Globus pallidus (tissue), 1 donor: ENCODE measurements around the gene SUN2.
A peak's percentile ranks its signal among the peaks of the same experiment; 100 is the strongest.

Experiments
- DNase-seq: peaks from one replicate; pipeline ENCODE4 v3.0.0-alpha.2; 2015; ENCODE audit warnings: low spot score

Gene SUN2

GRCh38 chr22:38753948-38754750 lies 1.6 kb downstream of the SUN2 start:
- DNase-seq: peak; percentile 76

DNA sequence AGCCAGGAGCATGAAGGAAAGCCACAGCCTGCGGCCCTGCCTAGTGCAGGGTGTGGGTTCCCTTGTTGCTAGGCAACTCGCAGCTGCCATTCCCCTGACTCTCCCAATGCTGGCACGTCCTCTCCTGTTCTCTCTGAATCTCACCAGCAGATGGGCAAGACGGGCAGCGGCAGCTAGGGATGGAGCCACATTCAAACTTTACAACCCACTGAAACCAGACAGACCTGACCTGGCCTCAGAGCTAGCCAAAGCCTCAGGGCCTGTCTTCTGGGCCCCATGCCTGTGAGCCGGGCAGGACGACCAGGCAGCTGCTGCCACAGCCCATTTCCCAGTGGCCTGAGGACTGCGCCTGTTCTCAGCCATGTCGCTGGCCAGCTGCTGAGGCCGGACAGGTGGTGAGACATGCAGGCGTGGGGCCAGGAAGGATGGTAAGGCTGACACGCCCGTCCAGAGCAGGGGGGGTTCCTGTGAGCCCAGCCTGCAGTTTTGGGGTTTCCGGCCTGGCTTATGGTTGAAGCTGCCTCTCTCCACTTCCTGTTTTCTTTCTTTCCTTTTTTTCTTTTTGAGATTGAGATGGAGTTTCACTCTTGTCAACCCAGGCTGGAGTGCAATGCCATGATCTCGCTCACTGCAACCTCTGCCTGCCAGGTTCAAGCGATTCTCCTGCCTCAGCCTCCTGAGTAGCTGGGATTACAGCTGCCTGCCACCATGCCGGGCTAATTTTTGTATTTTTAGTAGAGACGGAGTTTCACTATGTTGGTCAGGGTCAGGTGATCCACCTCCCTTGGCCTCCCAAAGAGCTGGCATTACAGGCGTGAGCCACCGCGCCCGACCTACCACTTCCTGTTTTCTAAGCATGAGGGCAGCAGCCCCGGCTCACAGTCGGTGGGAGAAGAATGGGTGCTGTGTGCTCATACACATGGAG lies 4.1 kb downstream of the SUN2 start:
- DNase-seq: no peak

DNA sequence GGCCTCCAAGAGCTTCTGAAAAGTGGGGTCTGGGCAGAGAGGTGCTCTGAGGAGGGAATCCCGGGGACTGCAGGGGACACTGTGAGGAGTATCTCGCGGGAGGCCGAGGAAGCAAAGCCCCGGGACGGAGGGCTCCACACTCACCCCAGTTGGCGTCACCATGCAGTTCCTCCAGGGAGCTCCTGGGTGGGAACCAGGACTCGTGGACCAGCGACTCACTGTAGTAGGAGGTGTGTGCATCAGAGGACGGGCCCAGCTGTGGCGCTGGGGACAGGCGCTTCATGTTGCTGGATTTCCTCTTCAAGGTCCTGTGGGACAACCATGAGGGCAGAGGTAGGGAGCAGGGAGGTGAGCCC lies 4.8 kb downstream of the SUN2 start:
- no peak for DNase-seq

GRCh38 chr22:38750638-38751037 lies 5.2 kb downstream of the SUN2 start:
- no peak for DNase-seq

DNA sequence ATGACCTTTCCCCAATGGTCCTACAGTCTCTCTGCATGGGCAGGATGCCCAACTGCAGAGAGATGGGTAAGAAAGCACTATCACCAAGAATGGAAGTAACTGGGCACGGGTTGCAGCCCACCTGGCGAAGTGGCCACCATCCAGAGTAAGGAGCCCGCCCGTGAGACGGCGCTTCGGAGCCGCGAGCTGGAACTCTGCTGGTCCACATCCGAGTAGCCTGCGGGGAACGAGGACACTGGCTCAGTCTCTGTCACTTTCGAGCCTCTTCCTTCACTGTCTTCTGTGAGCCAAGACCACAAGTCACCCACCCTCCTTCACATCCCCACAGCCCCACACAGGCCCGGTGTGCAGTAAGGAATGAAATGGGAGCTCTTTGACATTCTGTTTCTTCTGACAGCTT lies 5.7 kb downstream of the SUN2 start:
- DNase-seq: no peak

DNA sequence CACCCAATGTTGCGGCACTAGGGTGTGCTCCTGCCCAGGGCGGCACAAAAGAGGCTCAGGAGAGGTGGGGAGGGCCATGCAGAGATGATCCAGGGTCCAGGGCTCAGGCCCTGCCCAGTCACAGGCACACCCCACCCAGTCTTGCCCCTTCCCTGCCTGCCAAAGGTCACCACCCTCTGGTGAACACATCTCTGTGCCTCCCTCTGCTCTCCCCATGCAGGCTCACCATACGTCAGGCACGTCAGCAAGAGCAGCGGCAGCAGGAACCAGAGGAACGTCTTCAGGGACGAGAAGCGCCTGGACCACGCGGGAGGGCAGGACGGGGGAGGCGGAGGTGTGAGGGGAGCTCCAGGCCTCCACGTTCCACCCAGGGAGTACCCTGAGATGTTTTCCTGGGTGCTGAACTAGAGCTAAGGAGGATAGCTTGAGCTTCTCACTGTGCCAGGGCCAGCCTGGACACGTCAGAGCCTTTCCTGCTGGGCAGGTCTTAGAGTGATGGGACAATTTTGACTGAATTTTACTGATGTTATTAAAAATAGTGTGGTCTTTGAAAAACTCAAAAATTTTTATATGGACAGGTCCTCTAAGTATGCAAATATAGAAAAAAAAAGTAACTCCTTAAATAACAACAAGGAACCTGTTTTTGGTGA lies 7.2 kb downstream of the SUN2 start:
- no peak for DNase-seq

DNA sequence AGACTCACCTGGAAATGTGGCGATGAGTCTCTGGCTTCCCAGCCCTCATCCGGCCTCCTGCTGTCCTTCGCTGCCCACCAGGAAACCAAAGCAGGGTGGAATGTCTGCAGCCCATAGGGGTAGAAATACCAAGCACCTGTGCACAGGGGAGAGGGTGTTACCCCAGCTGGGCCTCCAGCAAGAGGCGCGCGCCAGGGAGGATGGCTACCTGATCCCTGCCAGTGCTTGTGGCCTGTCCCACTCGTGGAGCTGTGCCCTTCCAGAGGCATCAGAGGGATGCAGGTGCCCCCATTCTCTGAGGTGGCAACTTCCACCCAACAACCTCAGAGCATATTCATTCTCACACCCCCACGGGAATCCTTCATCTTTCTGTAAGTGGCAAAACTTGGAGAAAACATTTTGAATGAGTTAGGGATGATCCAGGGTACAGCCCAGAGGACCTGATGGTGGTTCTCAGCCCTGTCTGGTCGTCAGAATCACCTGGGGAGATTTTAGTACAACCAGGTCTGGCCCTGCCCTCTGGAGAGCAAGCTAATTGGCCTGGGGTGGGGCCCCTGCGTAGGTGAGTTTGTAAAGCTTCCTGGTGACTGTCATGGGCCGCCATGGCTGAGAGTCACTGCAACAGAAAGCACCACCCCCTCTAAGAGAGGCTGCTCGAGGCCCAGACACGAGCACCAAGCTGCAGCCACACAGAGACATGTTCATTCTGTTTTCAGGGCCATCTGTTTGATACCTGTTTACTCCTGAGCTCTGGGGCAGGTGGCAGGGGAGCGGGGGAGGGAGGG lies 9.9 kb downstream of the SUN2 start:
- DNase-seq: no peak

DNA sequence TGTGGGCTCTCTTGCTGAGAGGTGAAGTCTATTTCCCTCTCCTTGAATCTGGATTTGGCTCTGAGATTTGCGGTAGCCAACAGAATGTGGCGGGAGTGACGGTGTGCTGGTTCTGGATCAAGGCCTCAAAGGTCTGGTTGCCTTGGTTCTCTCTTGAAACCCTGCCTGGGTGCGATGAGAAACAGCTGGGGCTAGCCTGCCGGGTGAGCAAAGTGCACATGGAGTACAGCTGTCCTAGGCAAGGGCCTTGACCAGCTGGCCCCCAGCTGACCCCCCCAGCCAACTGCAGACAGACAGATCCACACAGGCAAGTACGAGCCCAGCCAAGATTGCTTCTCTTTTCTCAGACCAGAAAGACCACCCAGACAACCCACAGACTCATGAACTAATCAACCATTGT lies 10.8 kb downstream of the SUN2 start:
- DNase-seq: no peak

GRCh38 chr22:38742176-38742942 lies 13.4 kb downstream of the SUN2 start:
- DNase-seq: no peak

DNA sequence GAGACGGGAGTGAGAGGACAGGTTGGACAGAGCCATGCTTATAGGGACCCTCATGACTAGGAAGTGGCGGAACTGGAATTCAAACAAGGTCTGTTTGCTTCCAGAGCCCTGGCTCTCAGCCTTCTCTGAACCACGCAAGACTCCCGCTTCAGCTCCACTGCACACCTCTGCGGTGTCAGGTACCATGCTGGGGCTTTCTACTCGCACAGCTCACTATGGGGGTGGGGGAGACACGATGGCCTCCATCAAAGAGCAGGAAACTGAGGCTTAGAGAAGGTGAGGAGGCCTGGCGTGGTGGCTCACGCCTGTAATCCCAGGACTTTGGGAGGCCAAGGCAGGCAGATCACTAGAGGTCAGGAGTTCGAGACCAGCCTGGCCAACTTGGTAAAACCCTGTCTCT lies 14.2 kb downstream of the SUN2 start:
- DNase-seq: no peak

DNA sequence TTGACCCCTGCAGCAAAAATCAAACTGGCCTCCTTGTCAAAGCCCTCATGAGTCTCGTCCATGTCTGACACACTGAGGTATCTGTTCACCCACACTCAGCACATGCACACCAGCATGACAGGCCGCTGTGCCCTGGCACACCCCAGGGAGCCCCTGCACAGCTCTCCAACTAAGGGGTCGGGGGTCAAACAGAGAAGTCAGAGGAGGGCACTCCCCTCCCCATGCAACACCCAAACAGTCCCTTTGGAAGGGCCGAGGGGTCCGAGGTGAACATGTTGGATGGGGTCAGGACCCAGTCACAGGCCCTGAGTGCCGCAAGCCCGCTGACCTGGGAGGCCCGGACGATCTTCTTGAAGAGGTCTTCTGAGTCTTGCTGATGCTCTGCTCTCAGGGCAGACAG lies 14.6 kb downstream of the SUN2 start:
- no peak for DNase-seq

- no peak for DNase-seq
These were observed 15.0 kb downstream of the SUN2 start for GRCh38 chr22:38740754-38741153.

GRCh38 chr22:38740116-38740723 lies 15.6 kb downstream of the SUN2 start:
- DNase-seq: no peak

GRCh38 chr22:38739300-38740055 lies 16.3 kb downstream of the SUN2 start:
- no peak for DNase-seq

GRCh38 chr22:38738475-38739070 lies 17.2 kb downstream of the SUN2 start:
- no peak for DNase-seq

DNA sequence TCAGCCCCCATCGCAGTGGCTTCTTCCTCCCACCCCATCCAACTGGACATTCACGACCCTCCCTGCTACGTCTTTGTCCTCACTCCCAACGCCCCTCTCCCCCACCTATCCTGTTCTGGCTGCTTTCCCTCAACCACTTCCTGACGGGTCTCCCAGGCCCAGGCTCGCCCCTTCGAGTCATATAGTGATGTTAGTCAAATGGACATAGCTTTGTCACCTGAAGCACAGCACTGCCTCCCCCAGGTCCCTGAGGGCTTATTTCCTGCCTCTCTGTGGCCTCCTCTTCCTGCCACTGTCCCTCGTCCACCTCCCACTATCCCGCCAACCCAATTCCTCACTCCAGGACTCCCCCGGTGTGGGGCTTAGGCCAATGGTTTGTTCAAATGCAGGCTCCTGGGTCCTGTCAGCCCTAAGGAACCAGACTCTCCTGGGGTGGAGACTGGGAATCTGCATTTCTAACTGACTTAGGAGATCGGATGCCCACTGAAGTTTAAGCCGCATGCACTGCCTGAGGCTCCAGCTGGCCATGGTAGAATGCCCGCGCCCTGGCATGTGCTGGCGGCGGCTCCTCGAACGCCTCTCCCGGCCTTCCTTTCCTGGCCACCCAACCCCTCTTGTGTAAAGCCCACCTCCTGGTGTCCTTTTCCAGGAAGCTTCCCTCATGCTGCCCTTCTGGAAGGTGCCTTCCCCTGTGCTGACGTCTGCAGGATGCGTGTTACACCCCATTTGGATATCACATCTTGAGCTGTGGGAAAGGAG lies 18.3 kb downstream of the SUN2 start:
- no peak for DNase-seq

- DNase-seq: no peak
These were observed 19.6 kb downstream of the SUN2 start for GRCh38 chr22:38736257-38736570.

GRCh38 chr22:38735465-38736256 lies 20.1 kb downstream of the SUN2 start:
- DNase-seq: no peak
